NT2/D1 (cell line): Measurements from ENCODE around the gene CTPS2.

Experiments
- SUZ12 ChIP-seq: IDR thresholded peaks from 2 replicates; pipeline ENCODE4 v1.6.1; 2011; ENCODE audit not compliant: insufficient read length, insufficient read depth; ENCODE audit errors: extremely low read depth
- YY1 ChIP-seq: IDR thresholded peaks from 2 replicates; pipeline ENCODE4 v1.6.1; 2011; ENCODE audit not compliant: insufficient read length, insufficient read depth
- ZNF274 ChIP-seq: IDR thresholded peaks from 2 replicates; pipeline ENCODE4 v1.6.1; 2011; ENCODE audit warnings: mild to moderate bottlenecking, low read depth, low read length

GRCh38 chrX:16610121-16610621, 102.3 kb downstream of the CTPS2 start:
- no peak for TF ChIP-seq YY1
- no peak for TF ChIP-seq ZNF274
- no peak for TF ChIP-seq SUZ12
